ENCODE data around the gene DNAJB9.
A peak's percentile ranks its signal among the peaks of the same experiment; 100 is the strongest.

Gene DNAJB9

DNA sequence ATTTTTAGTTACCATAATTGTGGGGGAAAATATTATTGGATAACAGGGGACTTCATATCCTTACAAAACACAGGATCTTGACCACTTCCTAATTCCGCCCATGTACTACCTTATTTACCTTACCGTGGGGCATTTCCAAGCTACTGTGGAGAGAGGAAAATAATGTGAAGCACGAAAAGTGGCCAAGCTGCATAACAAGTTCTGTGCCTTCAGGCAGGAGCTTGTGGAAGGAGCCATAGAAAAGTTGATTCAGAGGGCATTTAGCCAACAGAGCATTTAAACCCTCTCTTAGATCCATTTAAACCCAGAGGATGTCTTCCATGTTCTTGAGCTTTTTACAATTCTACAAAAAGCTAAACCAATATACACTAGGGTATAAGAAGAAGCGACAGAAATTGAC is 41.6 kb downstream of the DNAJB9 start:
- FAIRE-seq, result no peak

DNA sequence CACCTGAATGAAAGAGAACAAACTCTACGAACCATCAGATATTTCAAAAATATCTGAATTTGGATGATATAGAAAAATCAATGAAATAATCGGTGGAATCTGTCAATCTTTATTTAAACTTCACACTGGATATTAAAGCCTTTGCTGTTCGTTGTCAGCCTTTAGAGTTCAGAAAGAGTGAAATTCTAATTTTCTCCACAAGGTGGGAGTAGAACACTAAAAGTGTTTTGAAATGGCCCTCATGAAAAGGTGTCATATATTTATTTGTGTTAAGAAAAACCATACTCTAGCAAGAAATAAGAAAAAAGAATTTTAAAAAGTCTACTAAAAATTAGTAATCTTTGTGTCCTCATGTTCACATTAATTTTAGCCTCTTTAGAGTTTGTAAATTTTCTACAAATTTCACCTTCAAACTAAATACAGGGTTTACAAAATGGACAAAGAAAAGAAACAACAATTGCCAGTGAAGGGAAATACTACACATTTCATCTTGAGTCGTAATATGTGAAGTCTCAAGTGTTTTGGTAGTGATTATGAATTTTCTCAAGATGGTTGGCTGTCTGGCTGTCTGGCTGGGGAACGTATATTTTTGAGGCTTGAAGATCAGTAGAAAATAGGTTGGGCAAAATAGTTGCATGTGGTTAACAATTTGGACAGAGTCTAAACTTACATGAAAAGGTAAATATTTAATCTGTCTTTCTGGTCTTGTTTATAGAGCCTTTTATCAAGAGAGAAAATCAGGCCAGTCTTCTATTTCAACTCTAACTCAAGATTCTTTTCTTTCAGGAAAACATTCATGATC is 43.7 kb downstream of the DNAJB9 start:
- peak; percentile 98 for FAIRE-seq

DNA sequence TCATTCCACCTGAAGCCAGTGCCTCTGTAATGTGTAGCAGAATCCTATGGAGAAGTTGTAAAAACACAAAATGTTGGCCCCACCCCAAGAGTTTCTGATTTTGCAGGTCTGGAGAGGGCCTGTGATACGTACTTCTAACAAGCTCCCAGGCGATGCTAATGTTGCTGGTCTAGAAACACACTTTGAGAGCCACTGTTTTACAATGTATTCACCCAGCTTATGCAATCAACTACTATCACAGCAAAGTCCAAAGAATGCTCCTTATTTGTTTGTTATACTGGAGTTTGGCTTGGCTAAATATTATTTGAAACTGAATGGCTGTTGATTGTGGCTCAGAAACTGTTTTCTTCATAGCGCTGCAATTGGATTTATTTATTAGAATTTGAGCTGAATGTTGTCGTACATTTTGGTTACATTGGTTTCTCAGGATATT is 44.3 kb downstream of the DNAJB9 start:
- no peak for FAIRE-seq

DNA sequence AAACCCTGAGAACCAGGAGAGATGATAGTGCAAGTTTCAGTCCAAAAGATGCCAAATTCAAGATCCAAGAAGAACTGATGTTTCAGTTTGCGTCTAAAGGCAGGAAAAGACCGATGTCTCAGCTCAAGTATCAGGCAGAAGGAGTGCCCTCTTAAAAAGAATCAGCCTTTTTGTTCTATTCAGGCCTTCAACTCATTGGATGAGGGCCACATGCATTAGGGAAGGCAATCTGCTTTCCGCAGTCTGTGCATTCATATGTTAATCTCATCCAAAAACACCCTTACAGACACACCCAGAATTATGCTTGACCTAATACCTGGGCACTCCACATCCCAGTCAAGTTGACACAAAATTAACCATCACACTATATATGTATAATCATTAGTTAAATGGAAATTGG is 45.2 kb downstream of the DNAJB9 start:
- no peak for FAIRE-seq

DNA sequence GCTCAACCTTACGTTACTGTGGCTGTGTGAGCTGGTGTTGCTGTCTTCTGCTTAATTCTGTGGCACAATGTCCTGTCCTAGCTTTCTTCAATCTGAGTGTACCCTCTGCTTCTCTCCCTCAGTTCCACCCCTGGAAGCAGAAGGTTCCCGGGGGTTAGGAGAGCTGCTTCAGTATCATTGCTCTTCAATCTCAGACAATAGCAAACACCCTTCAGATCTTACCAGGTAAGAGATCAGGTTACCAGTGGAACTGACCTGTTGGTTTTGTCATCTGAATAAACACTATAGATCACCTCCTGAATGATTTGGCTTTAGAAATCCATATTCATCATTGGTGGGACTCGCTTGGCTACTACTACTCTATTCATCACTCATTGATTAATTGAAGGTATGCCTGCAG is 48.4 kb downstream of the DNAJB9 start:
- FAIRE-seq, result no peak

DNA sequence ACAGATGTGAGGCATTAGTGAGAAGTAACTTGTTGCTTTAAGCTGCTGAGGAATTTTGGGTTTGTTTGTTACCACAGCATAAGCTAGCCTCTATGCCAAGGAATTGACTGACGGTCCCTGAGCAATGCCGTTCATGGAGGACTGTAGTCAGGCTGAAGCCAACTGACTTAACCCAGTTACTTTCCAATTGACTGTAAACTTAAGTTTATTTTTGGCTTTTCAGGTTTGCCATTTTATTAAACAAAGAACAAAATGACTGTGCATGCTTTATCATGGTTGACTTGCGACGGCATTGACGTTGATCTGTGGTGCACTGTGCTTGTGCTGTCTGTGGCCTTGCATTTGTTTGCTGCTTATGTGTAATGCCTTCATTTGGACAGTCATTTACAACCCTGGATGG is 53.5 kb downstream of the DNAJB9 start:
- no peak for FAIRE-seq

Measured in A204.1 (cell line).